Activated CD8-positive, alpha-beta memory T cell treated with anti-CD3 and anti-CD28 coated beads, Interleukin-2, amount 10 ng/mL, durations not matched to agents 7 days and 5 days (primary cell): ENCODE measurements around the gene DTX3. TPM values are rescaled to one million over a fixed set of nuclear protein-coding genes. Genes with fewer than 3 reads are reported as not detected.
"Not testable (repeated sequence)": the region's sequence is repeated elsewhere in the genome, so short reads cannot be mapped to it uniquely, and the experiment has no call there.

ENCODE experiments used
- ATAC-seq: fragments of 150-1000 bp; cut with Tn5 transposase; one replicate; pipeline ENCODE4 v1.10.0; 2021; ENCODE audit warnings: moderate library complexity
- CTCF ChIA-PET: fragments of 350-600 bp; sonication (Branson Sonifier 250); formaldehyde crosslinking; loops from one replicate; lab custom pipeline; 2021; ENCODE audit warnings: antibody characterized with exemption; lab: Charles Lee
- DNase-seq: peaks from one replicate; pipeline ENCODE4 v3.0.0-alpha.2; 2020
- H3K27ac Mint-ChIP-seq: one replicate; pipeline ENCODE4 v1.8.0; 2021; ENCODE audit warnings: mild to moderate bottlenecking, mixed read lengths
- H3K27me3 Mint-ChIP-seq: one replicate; pipeline ENCODE4 v1.8.0; 2021; ENCODE audit warnings: mixed read lengths
- H3K36me3 Mint-ChIP-seq: one replicate; pipeline ENCODE4 v1.8.0; 2021; ENCODE audit warnings: mild to moderate bottlenecking, mixed read lengths
- H3K4me1 Mint-ChIP-seq: one replicate; pipeline ENCODE4 v1.8.0; 2021; ENCODE audit warnings: mixed read lengths
- H3K4me3 Mint-ChIP-seq: one replicate; pipeline ENCODE4 v1.8.0; 2021; ENCODE audit warnings: mild to moderate bottlenecking, moderate library complexity, mixed read lengths
- H3K9me3 Mint-ChIP-seq: one replicate; pipeline ENCODE4 v1.8.0; 2022; ENCODE audit warnings: low read depth, mixed read lengths
- total RNA-seq, 2 experiments: library from RNA; stranded (reverse); gene quantifications; one replicate each; pipeline ENCODE4 v1.2.3, GENCODE V29; 2021

DTX3 gene
- total RNA-seq, 2 experiments from 2014 or later = 20.8 to 21.2 TPM

GRCh38 chr12:57626111-57626920 is 21.7 kb downstream of the DTX3 start:
- Mint-ChIP-seq H3K27ac (no peak overlapping the region), H3K4me1 (peaks cover 19% of the 10 kb centered on the region), H3K9me3 (no peaks in the 10 kb centered on the region), H3K27me3 (peaks cover 94% of the 10 kb centered on the region), H3K4me3 (no peak overlapping the region), H3K36me3 (no peaks in the 10 kb centered on the region)
- CTCF ChIA-PET = interaction anchor here (1.1 to 5.5 kb wide), 4 partner anchors 11 to 167 kb away, joined by 4 to 46 read pairs (median 8); no protein-coding TSS in a partner anchor
- DNase-seq = peak; percentile 33
- no peak for ATAC-seq

GRCh38 chr12:57626921-57627445 is 22.4 kb downstream of the DTX3 start:
- CTCF ChIA-PET = interaction anchor here (0.5 to 5.5 kb wide), 14 partner anchors 8 to 169 kb away, joined by 3 to 46 read pairs (median 3); partner anchors contain the start of genes DCTN2 and DTX3
- DNase-seq (peak; percentile 8), ATAC-seq (no peak)
- Mint-ChIP-seq H3K4me3 (no peak overlapping the region), H3K9me3 (no peaks in the 10 kb centered on the region), H3K27me3 (peaks cover 93% of the 10 kb centered on the region), H3K4me1 (peaks cover 13% of the 10 kb centered on the region), H3K27ac (no peak overlapping the region), H3K36me3 (no peaks in the 10 kb centered on the region)

- no peak overlapping the region for H3K4me3 Mint-ChIP-seq
- CTCF ChIA-PET = interaction anchor here (0.5 to 5.5 kb wide), 14 partner anchors 8 to 169 kb away, joined by 3 to 46 read pairs (median 3); partner anchors contain the start of genes DCTN2 and DTX3
- H3K36me3 Mint-ChIP-seq = no peaks in the 10 kb centered on the region
- H3K4me1 Mint-ChIP-seq = peaks cover 11% of the 10 kb centered on the region
- peak; percentile 42 for DNase-seq
- H3K9me3 Mint-ChIP-seq = no peaks in the 10 kb centered on the region
- H3K27ac Mint-ChIP-seq = no peak overlapping the region
- peaks cover 89% of the 10 kb centered on the region for H3K27me3 Mint-ChIP-seq
- peak; percentile 52 for ATAC-seq
These were observed 23.1 kb downstream of the DTX3 start for GRCh38 chr12:57627501-57628279.

GRCh38 chr12:57628280-57629191 is 23.9 kb downstream of the DTX3 start:
- no peak overlapping the region for H3K4me3 Mint-ChIP-seq
- DNase-seq (no peak), ATAC-seq (no peak)
- H3K9me3 Mint-ChIP-seq = no peaks in the 10 kb centered on the region
- CTCF ChIA-PET = interaction anchor here (1.0 to 5.5 kb wide), 4 partner anchors 9 to 46 kb away, joined by 3 to 46 read pairs (median 5); partner anchors contain the start of genes DTX3 and PIP4K2C
- no peak overlapping the region for H3K27ac Mint-ChIP-seq
- H3K36me3 Mint-ChIP-seq = no peaks in the 10 kb centered on the region
- peaks cover 15% of the 10 kb centered on the region for H3K4me1 Mint-ChIP-seq
- H3K27me3 Mint-ChIP-seq = peaks cover 85% of the 10 kb centered on the region

- ATAC-seq (no peak), DNase-seq (no peak)
- H3K27ac Mint-ChIP-seq = no peak overlapping the region
- no peaks in the 10 kb centered on the region for H3K9me3 Mint-ChIP-seq
- peaks cover 17% of the 10 kb centered on the region for H3K4me1 Mint-ChIP-seq
- no peak overlapping the region for H3K4me3 Mint-ChIP-seq
- CTCF ChIA-PET = interaction anchor here (0.8 to 6.8 kb wide), 9 partner anchors 8 to 171 kb away, joined by 3 to 59 read pairs (median 3); partner anchors contain the start of gene OS9
- H3K27me3 Mint-ChIP-seq = peaks cover 81% of the 10 kb centered on the region
- H3K36me3 Mint-ChIP-seq = no peaks in the 10 kb centered on the region
These were observed 25.4 kb downstream of the DTX3 start for GRCh38 chr12:57629897-57630471.

- CTCF ChIA-PET = interaction anchor here (0.8 to 6.8 kb wide), 9 partner anchors 8 to 172 kb away, joined by 3 to 59 read pairs (median 5); no protein-coding TSS in a partner anchor
- Mint-ChIP-seq H3K4me1 (peaks cover 17% of the 10 kb centered on the region), H3K36me3 (no peaks in the 10 kb centered on the region), H3K27me3 (peaks cover 74% of the 10 kb centered on the region), H3K27ac (no peak overlapping the region), H3K9me3 (no peaks in the 10 kb centered on the region), H3K4me3 (no peak overlapping the region)
- DNase-seq (no peak), ATAC-seq (no peak)
These were observed 26.3 kb downstream of the DTX3 start for GRCh38 chr12:57630891-57631433.

GRCh38 chr12:57631566-57632072 is 27.0 kb downstream of the DTX3 start:
- no peak for ATAC-seq
- Mint-ChIP-seq H3K9me3 (no peaks in the 10 kb centered on the region), H3K36me3 (no peaks in the 10 kb centered on the region), H3K4me1 (peaks cover 17% of the 10 kb centered on the region), H3K4me3 (peak overlapping the region; percentile 20), H3K27ac (no peak overlapping the region), H3K27me3 (peaks cover 67% of the 10 kb centered on the region)
- DNase-seq = no peak
- CTCF ChIA-PET = interaction anchor here (1.2 to 6.8 kb wide), 5 partner anchors 9 to 173 kb away, joined by 5 to 59 read pairs (median 10); no protein-coding TSS in a partner anchor

GRCh38 chr12:57632073-57632957 is 27.7 kb downstream of the DTX3 start:
- no peak overlapping the region for H3K27ac Mint-ChIP-seq
- DNase-seq (no peak), ATAC-seq (peak; percentile 25)
- H3K36me3 Mint-ChIP-seq = no peaks in the 10 kb centered on the region
- H3K9me3 Mint-ChIP-seq = no peaks in the 10 kb centered on the region
- peaks cover 63% of the 10 kb centered on the region for H3K27me3 Mint-ChIP-seq
- CTCF ChIA-PET = interaction anchor here (0.6 to 6.8 kb wide), 24 partner anchors 8 to 179 kb away, joined by 3 to 59 read pairs (median 6); partner anchors contain the start of genes GLI1 and OS9
- peak overlapping the region; percentile 53 for H3K4me3 Mint-ChIP-seq
- H3K4me1 Mint-ChIP-seq = peaks cover 12% of the 10 kb centered on the region

GRCh38 chr12:57632958-57633840 is 28.6 kb downstream of the DTX3 start, which contains the start of gene B4GALNT1:
Gene B4GALNT1 (minus strand): TSS chr12:57633201. CDS start chr12:57632132, 1,069 bp downstream.
- H3K36me3 Mint-ChIP-seq = no peaks in the 10 kb centered on the region
- CTCF ChIA-PET = interaction anchor here (0.6 to 6.8 kb wide), 24 partner anchors 9 to 180 kb away, joined by 3 to 59 read pairs (median 4); partner anchors contain the start of genes GLI1, INHBE and OS9
- peaks cover 62% of the 10 kb centered on the region for H3K27me3 Mint-ChIP-seq
- no peaks in the 10 kb centered on the region for H3K9me3 Mint-ChIP-seq
- peaks cover 7% of the 10 kb centered on the region for H3K4me1 Mint-ChIP-seq
- DNase-seq = peak; percentile 70
- no peak within 1 kb of the TSS for H3K27ac Mint-ChIP-seq
- peak; percentile 90 for ATAC-seq
- peak within 1 kb of the TSS; percentile 53 for H3K4me3 Mint-ChIP-seq

GRCh38 chr12:57636731-57637130 is 32.1 kb downstream of the DTX3 start:
- H3K36me3 Mint-ChIP-seq, H3K27ac Mint-ChIP-seq, H3K9me3 Mint-ChIP-seq, ATAC-seq, DNase-seq, H3K4me1 Mint-ChIP-seq, H3K4me3 Mint-ChIP-seq: not testable (repeated sequence)
- CTCF ChIA-PET = interaction anchor here (1.4 to 2.3 kb wide), 3 partner anchors 9 to 53 kb away, joined by 4 to 6 read pairs (median 5); no protein-coding TSS in a partner anchor
- peaks cover 48% of the 10 kb centered on the region for H3K27me3 Mint-ChIP-seq
